Astrocyte (in vitro differentiated cells and primary cell): ENCODE measurements around the gene APC2.

Source experiments
- CTCF ChIP-seq: IDR thresholded peaks from 2 replicates; pipeline ENCODE4 v1.5.1; 2011; ENCODE audit warnings: low read depth, mild to moderate bottlenecking, inconsistent platforms, low read length, moderate library complexity; ENCODE audit not compliant: insufficient read depth
- EZH2 ChIP-seq: IDR thresholded peaks from 2 replicates; pipeline ENCODE4 v1.6.1; 2012; ENCODE audit warnings: mild to moderate bottlenecking, low read length, inconsistent platforms; ENCODE audit not compliant: insufficient read depth

GRCh38 chr19:1474765-1475351, 24.9 kb downstream of the APC2 start:
- TF ChIP-seq CTCF, result no peak
- no peak for TF ChIP-seq EZH2
